HepG2 (cell line): Measurements from ENCODE around the gene GRIN3B. TPM values are rescaled to one million over a fixed set of nuclear protein-coding genes. Genes with fewer than 3 reads are reported as not detected.

Experiments used
- CHD4 ChIP-seq: fragments of 200-600 bp; sonication (generic); IDR thresholded peaks from 2 replicates; pipeline ENCODE4 v1.7.0; 2017; ENCODE audit warnings: mild to moderate bottlenecking, low read length, borderline replicate concordance
- DMTF1 ChIP-seq: sonication (generic); formaldehyde crosslinking; IDR thresholded peaks from 2 replicates; pipeline ENCODE4 v1.4.0; 2020; ENCODE audit warnings: mild to moderate bottlenecking, missing genetic modification reagents
- FOXA3 ChIP-seq: IDR thresholded peaks from 2 replicates; pipeline ENCODE4 v1.6.1; 2016; ENCODE audit warnings: missing genetic modification reagents, missing compliant biosample characterization
- TGIF2 ChIP-seq: IDR thresholded peaks from 2 replicates; pipeline ENCODE4 v1.6.1; 2016; ENCODE audit warnings: control low read depth, missing compliant biosample characterization
- ZMYM3 ChIP-seq: sonication (generic); formaldehyde crosslinking; IDR thresholded peaks from 2 replicates; pipeline ENCODE4 v1.5.1; 2020; ENCODE audit warnings: mild to moderate bottlenecking, missing genetic modification reagents
- ZNF280D ChIP-seq: sonication (generic); formaldehyde crosslinking; IDR thresholded peaks from 2 replicates; pipeline ENCODE4 v1.5.1; 2020; ENCODE audit warnings: mild to moderate bottlenecking, missing genetic modification reagents
- ZNF329 ChIP-seq: sonication (generic); formaldehyde crosslinking; IDR thresholded peaks from 2 replicates; pipeline ENCODE4 v1.9.0; 2021; ENCODE audit warnings: low read depth, mild to moderate bottlenecking, missing genetic modification reagents
- ZNF441 ChIP-seq: sonication (generic); formaldehyde crosslinking; IDR thresholded peaks from 2 replicates; pipeline ENCODE4 v1.7.0; 2021; ENCODE audit warnings: missing genetic modification reagents, borderline replicate concordance
- ZNF607 ChIP-seq: sonication (generic); formaldehyde crosslinking; IDR thresholded peaks from 2 replicates; pipeline ENCODE4 v1.5.1; 2020; ENCODE audit warnings: missing genetic modification reagents, mild to moderate bottlenecking, borderline replicate concordance
- ZNF678 ChIP-seq: sonication (generic); formaldehyde crosslinking; IDR thresholded peaks from 2 replicates; pipeline ENCODE4 v1.4.0; 2020; ENCODE audit warnings: mild to moderate bottlenecking, missing genetic modification reagents
- ZNF737 ChIP-seq: sonication (generic); formaldehyde crosslinking; IDR thresholded peaks from 2 replicates; pipeline ENCODE4 v1.5.0; 2020; ENCODE audit warnings: missing genetic modification reagents, mild to moderate bottlenecking, borderline replicate concordance
- polyA plus RNA-seq, 8 experiments: library from polyadenylated mRNA; depleted of rRNA in 3 of 8; stranded (reverse) in 7 of 8; unstranded in 1 of 8; fragments of >200 nt; fragmentation: Illumina TruSeq in 4 of 8; extraction: Trizol in 4 of 8; gene quantifications; 2 replicates each; pipeline versions ENCODE4 v1.2.1 to v1.2.3, GENCODE V29; 2011 to 2016; ENCODE audit warnings: low read depth in 4 of 8, missing spikeins in 1 of 8, mixed read lengths in 1 of 8; ENCODE audit not compliant: insufficient read depth in 1 of 8
- total RNA-seq, 5 experiments: library from RNA; depleted of rRNA; stranded (reverse); fragments of >200 nt; fragmentation: Illumina TruSeq; extraction: Trizol; gene quantifications; 2 replicates each; pipeline ENCODE4 v1.2.3, GENCODE V29; 2016; ENCODE audit warnings: low read depth in 1 of 5
- TF ChIP-seq, protein P1 (sequence below): IDR thresholded peaks from 2 replicates; pipeline ENCODE4 v1.6.1; 2012; ENCODE audit warnings: inconsistent platforms
- TF ChIP-seq, protein P2 (sequence below), 2 experiments: IDR thresholded peaks; 2 replicates each; pipeline ENCODE4 v1.6.1; 2011 to 2012; ENCODE audit warnings: low read length in 2 of 2, borderline replicate concordance in 1 of 2, low read depth in 1 of 2, mild to moderate bottlenecking in 1 of 2, moderate library complexity in 1 of 2
- TF ChIP-seq, protein P3 (sequence below): sonication (generic); formaldehyde crosslinking; IDR thresholded peaks from 2 replicates; pipeline ENCODE4 v1.5.1; 2020; ENCODE audit warnings: mild to moderate bottlenecking, missing genetic modification reagents, borderline replicate concordance
- TF ChIP-seq, protein P4 (sequence below): sonication (generic); formaldehyde crosslinking; IDR thresholded peaks from 2 replicates; pipeline ENCODE4 v1.4.0; 2020; ENCODE audit warnings: missing genetic modification reagents

Gene GRIN3B
- total and polyA plus RNA-seq, 2 of the 13 experiments (the other 11 are each of a cell fraction or from before 2014, with no cell fraction given) = 0.07 to 0.20 TPM

- TF ChIP-seq ZNF280D (CRISPR knock-in tag) (no peak), ZMYM3 (no peak), ZNF441 (CRISPR knock-in tag) (no peak), DMTF1 (no peak), ZNF607 (CRISPR knock-in tag) (0 out of 2 replicates have a peak, but pooled peaks have one; percentile 36), ZNF329 (CRISPR knock-in tag) (no peak), CHD4 (no peak), TGIF2 (CRISPR knock-in tag) (no peak), ZNF737 (CRISPR knock-in tag) (no peak), ZNF678 (CRISPR knock-in tag) (no peak), FOXA3 (peak; percentile 72)
- TF ChIP-seq, protein P1, sequence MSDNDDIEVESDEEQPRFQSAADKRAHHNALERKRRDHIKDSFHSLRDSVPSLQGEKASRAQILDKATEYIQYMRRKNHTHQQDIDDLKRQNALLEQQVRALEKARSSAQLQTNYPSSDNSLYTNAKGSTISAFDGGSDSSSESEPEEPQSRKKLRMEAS = 0 out of 2 replicates have a peak, but pooled peaks have one; percentile 9
- TF ChIP-seq, protein P2, sequence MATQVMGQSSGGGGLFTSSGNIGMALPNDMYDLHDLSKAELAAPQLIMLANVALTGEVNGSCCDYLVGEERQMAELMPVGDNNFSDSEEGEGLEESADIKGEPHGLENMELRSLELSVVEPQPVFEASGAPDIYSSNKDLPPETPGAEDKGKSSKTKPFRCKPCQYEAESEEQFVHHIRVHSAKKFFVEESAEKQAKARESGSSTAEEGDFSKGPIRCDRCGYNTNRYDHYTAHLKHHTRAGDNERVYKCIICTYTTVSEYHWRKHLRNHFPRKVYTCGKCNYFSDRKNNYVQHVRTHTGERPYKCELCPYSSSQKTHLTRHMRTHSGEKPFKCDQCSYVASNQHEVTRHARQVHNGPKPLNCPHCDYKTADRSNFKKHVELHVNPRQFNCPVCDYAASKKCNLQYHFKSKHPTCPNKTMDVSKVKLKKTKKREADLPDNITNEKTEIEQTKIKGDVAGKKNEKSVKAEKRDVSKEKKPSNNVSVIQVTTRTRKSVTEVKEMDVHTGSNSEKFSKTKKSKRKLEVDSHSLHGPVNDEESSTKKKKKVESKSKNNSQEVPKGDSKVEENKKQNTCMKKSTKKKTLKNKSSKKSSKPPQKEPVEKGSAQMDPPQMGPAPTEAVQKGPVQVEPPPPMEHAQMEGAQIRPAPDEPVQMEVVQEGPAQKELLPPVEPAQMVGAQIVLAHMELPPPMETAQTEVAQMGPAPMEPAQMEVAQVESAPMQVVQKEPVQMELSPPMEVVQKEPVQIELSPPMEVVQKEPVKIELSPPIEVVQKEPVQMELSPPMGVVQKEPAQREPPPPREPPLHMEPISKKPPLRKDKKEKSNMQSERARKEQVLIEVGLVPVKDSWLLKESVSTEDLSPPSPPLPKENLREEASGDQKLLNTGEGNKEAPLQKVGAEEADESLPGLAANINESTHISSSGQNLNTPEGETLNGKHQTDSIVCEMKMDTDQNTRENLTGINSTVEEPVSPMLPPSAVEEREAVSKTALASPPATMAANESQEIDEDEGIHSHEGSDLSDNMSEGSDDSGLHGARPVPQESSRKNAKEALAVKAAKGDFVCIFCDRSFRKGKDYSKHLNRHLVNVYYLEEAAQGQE (IDR thresholded peaks at IDR 0.05; ENCODE audit: borderline replicate concordance in 1 of 2, low read depth in 1 of 2, low read length in 2 of 2) = no peak
- TF ChIP-seq, protein P3, sequence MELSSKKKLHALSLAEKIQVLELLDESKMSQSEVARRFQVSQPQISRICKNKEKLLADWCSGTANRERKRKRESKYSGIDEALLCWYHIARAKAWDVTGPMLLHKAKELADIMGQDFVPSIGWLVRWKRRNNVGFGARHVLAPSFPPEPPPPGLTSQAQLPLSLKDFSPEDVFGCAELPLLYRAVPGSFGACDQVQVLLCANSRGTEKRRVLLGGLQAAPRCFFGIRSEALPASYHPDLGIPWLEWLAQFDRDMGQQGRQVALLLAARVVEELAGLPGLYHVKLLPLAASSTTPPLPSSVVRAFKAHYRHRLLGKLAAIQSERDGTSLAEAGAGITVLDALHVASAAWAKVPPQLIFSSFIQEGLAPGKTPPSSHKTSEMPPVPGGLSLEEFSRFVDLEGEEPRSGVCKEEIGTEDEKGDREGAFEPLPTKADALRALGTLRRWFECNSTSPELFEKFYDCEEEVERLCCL = no peak
- TF ChIP-seq, protein P4, sequence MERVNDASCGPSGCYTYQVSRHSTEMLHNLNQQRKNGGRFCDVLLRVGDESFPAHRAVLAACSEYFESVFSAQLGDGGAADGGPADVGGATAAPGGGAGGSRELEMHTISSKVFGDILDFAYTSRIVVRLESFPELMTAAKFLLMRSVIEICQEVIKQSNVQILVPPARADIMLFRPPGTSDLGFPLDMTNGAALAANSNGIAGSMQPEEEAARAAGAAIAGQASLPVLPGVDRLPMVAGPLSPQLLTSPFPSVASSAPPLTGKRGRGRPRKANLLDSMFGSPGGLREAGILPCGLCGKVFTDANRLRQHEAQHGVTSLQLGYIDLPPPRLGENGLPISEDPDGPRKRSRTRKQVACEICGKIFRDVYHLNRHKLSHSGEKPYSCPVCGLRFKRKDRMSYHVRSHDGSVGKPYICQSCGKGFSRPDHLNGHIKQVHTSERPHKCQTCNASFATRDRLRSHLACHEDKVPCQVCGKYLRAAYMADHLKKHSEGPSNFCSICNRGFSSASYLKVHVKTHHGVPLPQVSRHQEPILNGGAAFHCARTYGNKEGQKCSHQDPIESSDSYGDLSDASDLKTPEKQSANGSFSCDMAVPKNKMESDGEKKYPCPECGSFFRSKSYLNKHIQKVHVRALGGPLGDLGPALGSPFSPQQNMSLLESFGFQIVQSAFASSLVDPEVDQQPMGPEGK (CRISPR knock-in tag) = peak; percentile 69
Measured at GRCh38 chr19:961866-962620, 38.2 kb upstream of the GRIN3B start (continued).
